Neural cell (in vitro differentiated cells): Measurements from ENCODE around the gene SLC31A2. TPM values are rescaled to one million over a fixed set of nuclear protein-coding genes. Genes with fewer than 3 reads are reported as not detected.

Source experiments
- H2AFZ ChIP-seq: fragments of 200-600, 300-800 bp; sonication (generic), shearing (Covaris generic); 2 replicates; pipeline ENCODE4 v1.6.0; 2014; ENCODE audit warnings: low read depth, mild to moderate bottlenecking, antibody characterized with exemption, low read length, moderate library complexity
- H3F3A ChIP-seq: fragments of 200-600 bp; shearing (Covaris generic); 2 replicates; pipeline ENCODE4 v1.6.1; 2016; ENCODE audit warnings: mild to moderate bottlenecking, moderate library complexity, mixed read lengths, antibody characterized with exemption, low read length; ENCODE audit not compliant: insufficient read depth, poor library complexity, severe bottlenecking
- H3K27ac ChIP-seq: fragments of 200-600, 300-800 bp; sonication (generic), shearing (Covaris generic); 2 replicates; pipeline ENCODE4 v1.5.1; 2014; ENCODE audit warnings: mild to moderate bottlenecking, low read length, moderate library complexity
- H3K27me3 ChIP-seq: fragments of 300-800, 200-600 bp; sonication (generic), shearing (Covaris generic); 2 replicates; pipeline ENCODE4 v1.6.0; 2014; ENCODE audit warnings: mild to moderate bottlenecking, low read depth, low read length, moderate library complexity; ENCODE audit not compliant: insufficient read depth
- H3K36me3 ChIP-seq: fragments of 300-800, 200-600 bp; sonication (generic), shearing (Covaris generic); 2 replicates; pipeline ENCODE4 v1.5.1; 2014; ENCODE audit warnings: mild to moderate bottlenecking, antibody characterized with exemption, low read length, moderate library complexity; ENCODE audit not compliant: insufficient read depth
- H3K4me2 ChIP-seq: fragments of 300-800, 200-600 bp; sonication (generic), shearing (Covaris generic); 2 replicates; pipeline ENCODE4 v1.6.0; 2014; ENCODE audit warnings: mild to moderate bottlenecking, low read length
- H3K4me3 ChIP-seq: fragments of 300-800, 200-600 bp; sonication (generic), shearing (Covaris generic); 2 replicates; pipeline ENCODE4 v1.5.1; 2014; ENCODE audit warnings: mild to moderate bottlenecking, low read length, moderate library complexity
- H3K79me2 ChIP-seq: fragments of 200-600 bp; shearing (Covaris generic); replicated peaks from 2 replicates; pipeline ENCODE4 v1.6.0; 2014; ENCODE audit warnings: mild to moderate bottlenecking, low read length, moderate library complexity; ENCODE audit not compliant: insufficient read depth
- H3K9ac ChIP-seq: fragments of 300-800, 200-600 bp; sonication (generic), shearing (Covaris generic); 2 replicates; pipeline ENCODE4 v1.6.1; 2016; ENCODE audit warnings: mild to moderate bottlenecking, low read length, mixed read lengths
- H3K9me2 ChIP-seq: fragments of 200-600 bp; shearing (Covaris generic); 2 replicates; pipeline ENCODE4 v1.6.1; 2016; ENCODE audit warnings: mild to moderate bottlenecking, low read length, mixed read lengths; ENCODE audit not compliant: insufficient read depth
- H3K9me3 ChIP-seq: fragments of 200-600, 300-800 bp; sonication (generic), shearing (Covaris generic); 2 replicates; pipeline ENCODE4 v1.6.1; 2016; ENCODE audit warnings: mild to moderate bottlenecking, mixed run types, low read length, moderate library complexity, mixed read lengths
- H4K20me1 ChIP-seq: fragments of 200-600 bp; shearing (Covaris generic); 2 replicates; pipeline ENCODE4 v1.6.1; 2016; ENCODE audit warnings: mild to moderate bottlenecking, mixed run types; ENCODE audit not compliant: insufficient read depth
- CTCF ChIP-seq: fragments of 450-650 bp; IDR thresholded peaks from 2 replicates; pipeline ENCODE4 v1.5.1; 2014; ENCODE audit warnings: antibody characterized with exemption, mild to moderate bottlenecking, moderate library complexity; ENCODE audit not compliant: poor library complexity, severe bottlenecking
- EP300 ChIP-seq: fragments of 450-650 bp; conservative IDR thresholded peaks from 2 replicates; pipeline ENCODE4 v1.6.1; 2014; ENCODE audit warnings: antibody characterized with exemption, mild to moderate bottlenecking, moderate library complexity; ENCODE audit not compliant: poor library complexity, severe bottlenecking
- EZH2 ChIP-seq: fragments of 200-600, 300-800 bp; shearing (Covaris generic), sonication (generic); IDR thresholded peaks from 2 replicates; pipeline ENCODE4 v1.6.1; 2014; ENCODE audit warnings: antibody characterized with exemption, low read length, borderline replicate concordance, mild to moderate bottlenecking; ENCODE audit not compliant: insufficient read depth, poor library complexity, severe bottlenecking
- MXI1 ChIP-seq: fragments of 450-650 bp; conservative IDR thresholded peaks from 2 replicates; pipeline ENCODE4 v1.6.1; 2014; ENCODE audit warnings: antibody characterized with exemption, mild to moderate bottlenecking; ENCODE audit not compliant: poor library complexity, severe bottlenecking
- POLR2AphosphoS5 ChIP-seq: IDR thresholded peaks from 2 replicates; pipeline ENCODE4 v1.6.1; 2012
- RAD21 ChIP-seq: fragments of 450-650 bp; conservative IDR thresholded peaks from 2 replicates; pipeline ENCODE4 v1.6.1; 2014; ENCODE audit warnings: antibody characterized with exemption, mild to moderate bottlenecking, moderate library complexity
- REST ChIP-seq: IDR thresholded peaks from 2 replicates; pipeline ENCODE4 v1.6.1; 2012; ENCODE audit warnings: borderline replicate concordance
- SMC3 ChIP-seq: fragments of 450-650 bp; conservative IDR thresholded peaks from 2 replicates; pipeline ENCODE4 v1.6.1; 2014; ENCODE audit warnings: antibody characterized with exemption, mild to moderate bottlenecking, moderate library complexity; ENCODE audit not compliant: poor library complexity
- TAF1 ChIP-seq: IDR thresholded peaks from 2 replicates; pipeline ENCODE4 v1.6.1; 2012; ENCODE audit warnings: low read depth
- polyA plus RNA-seq: library from polyadenylated mRNA; depleted of rRNA; stranded (reverse); fragments of >200 nt; gene quantifications from 2 replicates; pipeline ENCODE4 v1.2.3, GENCODE V29; 2014

SLC31A2 gene
- polyA plus RNA-seq, 1 donor from 2014 or later = 4.1 TPM

GRCh38 chr9:113181165-113181564, 30.4 kb downstream of the SLC31A2 start:
- H3K36me3 ChIP-seq = peaks cover 10% of the 10 kb centered on the region
- no peaks in the 10 kb centered on the region for H3K9me3 ChIP-seq
- H3F3A ChIP-seq = no peaks in the 10 kb centered on the region
- no peaks in the 10 kb centered on the region for H3K9me2 ChIP-seq
- no peaks in the 10 kb centered on the region for H3K79me2 ChIP-seq
- no peak for TF ChIP-seq TAF1
- TF ChIP-seq SMC3 = no peak
- no peak for TF ChIP-seq RAD21
- no peak for TF ChIP-seq EZH2
- TF ChIP-seq CTCF = no peak
- no peak for TF ChIP-seq POLR2AphosphoS5
- no peak for TF ChIP-seq EP300
- TF ChIP-seq MXI1 = no peak
- no peak for TF ChIP-seq REST
- no peak overlapping the region for H3K4me3 ChIP-seq
- H3K27ac ChIP-seq = no peak overlapping the region
- H3K4me2 ChIP-seq = no peak overlapping the region
- no peak overlapping the region for H3K9ac ChIP-seq
- no peak overlapping the region for H2AFZ ChIP-seq
- no peaks in the 10 kb centered on the region for H3K27me3 ChIP-seq
- no peaks in the 10 kb centered on the region for H4K20me1 ChIP-seq

GRCh38 chr9:113183956-113184488, 33.2 kb downstream of the SLC31A2 start:
- H3K9ac ChIP-seq = no peak overlapping the region
- H3K36me3 ChIP-seq = peaks cover 3% of the 10 kb centered on the region
- no peaks in the 10 kb centered on the region for H4K20me1 ChIP-seq
- no peak overlapping the region for H3K4me3 ChIP-seq
- no peak overlapping the region for H3K27ac ChIP-seq
- H3K27me3 ChIP-seq = no peaks in the 10 kb centered on the region
- no peaks in the 10 kb centered on the region for H3F3A ChIP-seq
- H3K79me2 ChIP-seq = no peaks in the 10 kb centered on the region
- no peak overlapping the region for H2AFZ ChIP-seq
- H3K9me2 ChIP-seq = no peaks in the 10 kb centered on the region
- no peaks in the 10 kb centered on the region for H3K9me3 ChIP-seq
- TF ChIP-seq CTCF (no peak), MXI1 (no peak), RAD21 (no peak), EP300 (no peak), EZH2 (no peak), SMC3 (no peak), POLR2AphosphoS5 (no peak), REST (no peak), TAF1 (no peak)
- no peak overlapping the region for H3K4me2 ChIP-seq
